ENCODE measurements around the gene SEMA6B.

DNA sequence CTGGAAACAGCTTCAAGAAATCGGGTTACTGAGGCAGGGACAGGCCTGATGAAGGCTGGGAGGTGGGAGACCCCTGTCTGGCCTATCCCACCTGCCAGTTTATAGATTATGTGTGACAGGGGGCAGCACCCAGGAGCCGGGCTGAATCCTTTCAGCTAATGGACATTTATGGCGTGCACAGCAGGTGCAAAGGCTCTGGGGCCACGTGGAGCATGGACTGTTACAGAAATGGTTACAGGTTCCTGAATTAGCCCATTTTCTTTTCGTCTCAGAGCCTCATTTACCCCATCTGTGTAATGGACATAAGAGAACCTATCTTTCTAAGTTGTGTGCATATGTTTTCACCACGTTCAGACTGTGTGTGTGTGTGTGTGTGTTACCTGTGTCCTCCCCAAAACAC lies 45.4 kb upstream of the SEMA6B start:
- TF ChIP-seq, protein P1, sequence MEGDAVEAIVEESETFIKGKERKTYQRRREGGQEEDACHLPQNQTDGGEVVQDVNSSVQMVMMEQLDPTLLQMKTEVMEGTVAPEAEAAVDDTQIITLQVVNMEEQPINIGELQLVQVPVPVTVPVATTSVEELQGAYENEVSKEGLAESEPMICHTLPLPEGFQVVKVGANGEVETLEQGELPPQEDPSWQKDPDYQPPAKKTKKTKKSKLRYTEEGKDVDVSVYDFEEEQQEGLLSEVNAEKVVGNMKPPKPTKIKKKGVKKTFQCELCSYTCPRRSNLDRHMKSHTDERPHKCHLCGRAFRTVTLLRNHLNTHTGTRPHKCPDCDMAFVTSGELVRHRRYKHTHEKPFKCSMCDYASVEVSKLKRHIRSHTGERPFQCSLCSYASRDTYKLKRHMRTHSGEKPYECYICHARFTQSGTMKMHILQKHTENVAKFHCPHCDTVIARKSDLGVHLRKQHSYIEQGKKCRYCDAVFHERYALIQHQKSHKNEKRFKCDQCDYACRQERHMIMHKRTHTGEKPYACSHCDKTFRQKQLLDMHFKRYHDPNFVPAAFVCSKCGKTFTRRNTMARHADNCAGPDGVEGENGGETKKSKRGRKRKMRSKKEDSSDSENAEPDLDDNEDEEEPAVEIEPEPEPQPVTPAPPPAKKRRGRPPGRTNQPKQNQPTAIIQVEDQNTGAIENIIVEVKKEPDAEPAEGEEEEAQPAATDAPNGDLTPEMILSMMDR (IDR thresholded peaks at IDR 0.05): no peak
- no peak for TF ChIP-seq POLR2A (IDR thresholded peaks at IDR 0.05)
